Measurements from ENCODE around the gene ARL8A. TPM values are rescaled to one million over a fixed set of nuclear protein-coding genes. Genes with fewer than 3 reads are reported as not detected.
"Not testable (repeated sequence)": the region's sequence is repeated elsewhere in the genome, so short reads cannot be mapped to it uniquely, and the experiment has no call there.

ARL8A gene
- total RNA-seq, 4 donors from 2014 or later = 28.2 to 53.5 (median 49.8) TPM

GRCh38 chr1:202186327-202186726 is 41.8 kb upstream of the ARL8A start:
- intact Hi-C loops (cut with DNase I; ENCODE audit: low total_unique reads) = no loop called here
- Histone ChIP-seq H3K4me1 (no peaks in the 10 kb centered on the region), H3K27ac (no peak overlapping the region), H3K9me3 (no peaks in the 10 kb centered on the region), H3K4me3 (no peak overlapping the region), H3K36me3 (no peaks in the 10 kb centered on the region), H3K27me3 (no peaks in the 10 kb centered on the region)
- ATAC-seq = no peak
- DNase-seq = no peak
- in situ Hi-C loops (cut with MboI; ENCODE audit: low sequenced_read_pairs in 4 of 4) = loop anchor here in 3 of 4 donors (10.0 kb wide), 2 partner anchors 528 to 538 kb away; partner anchors contain the start of gene SYT2 (in 2 of the 3)
- no peak for TF ChIP-seq POLR2A (IDR thresholded peaks at IDR 0.05)
- TF ChIP-seq, protein P1, sequence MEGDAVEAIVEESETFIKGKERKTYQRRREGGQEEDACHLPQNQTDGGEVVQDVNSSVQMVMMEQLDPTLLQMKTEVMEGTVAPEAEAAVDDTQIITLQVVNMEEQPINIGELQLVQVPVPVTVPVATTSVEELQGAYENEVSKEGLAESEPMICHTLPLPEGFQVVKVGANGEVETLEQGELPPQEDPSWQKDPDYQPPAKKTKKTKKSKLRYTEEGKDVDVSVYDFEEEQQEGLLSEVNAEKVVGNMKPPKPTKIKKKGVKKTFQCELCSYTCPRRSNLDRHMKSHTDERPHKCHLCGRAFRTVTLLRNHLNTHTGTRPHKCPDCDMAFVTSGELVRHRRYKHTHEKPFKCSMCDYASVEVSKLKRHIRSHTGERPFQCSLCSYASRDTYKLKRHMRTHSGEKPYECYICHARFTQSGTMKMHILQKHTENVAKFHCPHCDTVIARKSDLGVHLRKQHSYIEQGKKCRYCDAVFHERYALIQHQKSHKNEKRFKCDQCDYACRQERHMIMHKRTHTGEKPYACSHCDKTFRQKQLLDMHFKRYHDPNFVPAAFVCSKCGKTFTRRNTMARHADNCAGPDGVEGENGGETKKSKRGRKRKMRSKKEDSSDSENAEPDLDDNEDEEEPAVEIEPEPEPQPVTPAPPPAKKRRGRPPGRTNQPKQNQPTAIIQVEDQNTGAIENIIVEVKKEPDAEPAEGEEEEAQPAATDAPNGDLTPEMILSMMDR (IDR thresholded peaks at IDR 0.05 in 4 of 5, conservative IDR thresholded peaks at IDR 0.05 in 1 of 5) = no peak

- no peaks in the 10 kb centered on the region for H3K4me1 ChIP-seq
- TF ChIP-seq, protein P1 (IDR thresholded peaks at IDR 0.05 in 4 of 5, conservative IDR thresholded peaks at IDR 0.05 in 1 of 5) = peak; percentile 25 to 90 (median 68)
- no peak for TF ChIP-seq POLR2A (IDR thresholded peaks at IDR 0.05)
- no peaks in the 10 kb centered on the region for H3K36me3 ChIP-seq
- H3K27me3 ChIP-seq = no peaks in the 10 kb centered on the region
- no peaks in the 10 kb centered on the region for H3K9me3 ChIP-seq
- in situ Hi-C loops (cut with MboI; ENCODE audit: low sequenced_read_pairs in 4 of 4) (loop anchor here in 3 of 4 donors (10.0 kb wide), 2 partner anchors 530 to 540 kb away; partner anchors contain the start of gene SYT2 (in 2 of the 3)), intact Hi-C loops (cut with DNase I; ENCODE audit: low total_unique reads) (no loop called here)
- H3K4me3 ChIP-seq = no peak overlapping the region
- DNase-seq (peak; percentile 35 to 62), ATAC-seq (peak; percentile 66 to 68)
- no peak overlapping the region for H3K27ac ChIP-seq
Observed at GRCh38 chr1:202184750-202185460, 40.4 kb upstream of the ARL8A start.

DNA sequence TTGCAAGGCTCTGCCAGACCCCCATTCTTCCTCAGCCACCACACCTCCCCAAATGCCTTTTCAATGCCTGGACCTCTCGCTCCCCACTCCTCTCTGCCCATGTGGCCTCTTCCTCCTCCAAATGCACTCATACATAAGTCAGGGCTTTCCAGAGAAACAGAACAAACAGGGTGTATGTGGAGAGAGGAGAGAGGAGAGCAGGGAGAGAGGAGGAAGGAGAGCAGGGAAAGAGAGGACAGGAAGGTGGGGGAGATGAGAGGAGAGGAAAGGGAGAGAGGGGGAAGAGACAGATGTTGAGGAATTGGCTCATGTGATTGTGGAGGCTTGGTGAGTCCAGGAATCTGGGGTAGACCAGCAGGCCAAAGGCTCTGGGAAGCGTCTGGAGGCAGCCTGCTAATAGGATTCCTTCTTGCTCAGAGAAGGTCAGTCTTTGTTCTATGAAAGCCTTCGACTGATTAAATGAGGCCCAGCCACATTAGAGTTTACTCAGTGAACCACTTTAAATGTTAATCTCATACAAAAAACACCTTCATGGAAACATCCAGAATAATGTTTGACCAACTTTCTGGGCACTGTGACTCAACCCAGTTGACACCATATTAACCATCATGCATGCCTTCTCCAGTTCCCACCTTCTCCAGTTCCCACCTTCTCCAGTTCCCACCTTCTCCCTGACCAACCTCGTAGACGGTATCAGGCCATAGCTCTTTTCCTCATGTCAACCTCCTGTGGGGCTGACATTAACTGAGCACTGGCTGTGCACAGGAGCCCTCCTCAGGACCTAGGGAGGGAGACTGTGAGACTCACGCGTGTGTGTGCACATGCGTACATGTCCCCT is 37.7 kb upstream of the ARL8A start:
- DNase-seq (no peak), ATAC-seq (no peak)
- no peaks in the 10 kb centered on the region for H3K9me3 ChIP-seq
- H3K4me3 ChIP-seq = no peak overlapping the region
- intact Hi-C loops (cut with DNase I; ENCODE audit: low total_unique reads) = no loop called here
- no peaks in the 10 kb centered on the region for H3K4me1 ChIP-seq
- no peak overlapping the region for H3K27ac ChIP-seq
- TF ChIP-seq POLR2A (IDR thresholded peaks at IDR 0.05) = no peak
- TF ChIP-seq, protein P1 (IDR thresholded peaks at IDR 0.05 in 4 of 5, conservative IDR thresholded peaks at IDR 0.05 in 1 of 5) = no peak
- no peaks in the 10 kb centered on the region for H3K36me3 ChIP-seq
- no peaks in the 10 kb centered on the region for H3K27me3 ChIP-seq
- in situ Hi-C loops (cut with MboI; ENCODE audit: low sequenced_read_pairs in 4 of 4) = loop anchor here in 3 of 4 donors (10.0 kb wide), 2 partner anchors 533 to 543 kb away; partner anchors contain the start of gene SYT2 (in 2 of the 3)

GRCh38 chr1:202181586-202181985 is 37.0 kb upstream of the ARL8A start:
- H3K27ac ChIP-seq = no peak overlapping the region
- in situ Hi-C loops (cut with MboI; ENCODE audit: low sequenced_read_pairs in 4 of 4) (loop anchor here in 3 of 4 donors (10.0 kb wide), 2 partner anchors 533 to 543 kb away; partner anchors contain the start of gene SYT2 (in 2 of the 3)), intact Hi-C loops (cut with DNase I; ENCODE audit: low total_unique reads) (no loop called here)
- H3K27me3 ChIP-seq = no peaks in the 10 kb centered on the region
- no peaks in the 10 kb centered on the region for H3K9me3 ChIP-seq
- no peaks in the 10 kb centered on the region for H3K4me1 ChIP-seq
- no peak for TF ChIP-seq POLR2A (IDR thresholded peaks at IDR 0.05)
- TF ChIP-seq, protein P1 (IDR thresholded peaks at IDR 0.05 in 4 of 5, conservative IDR thresholded peaks at IDR 0.05 in 1 of 5) = no peak
- DNase-seq = no peak
- no peak for ATAC-seq
- H3K36me3 ChIP-seq = no peaks in the 10 kb centered on the region
- no peak overlapping the region for H3K4me3 ChIP-seq

DNA sequence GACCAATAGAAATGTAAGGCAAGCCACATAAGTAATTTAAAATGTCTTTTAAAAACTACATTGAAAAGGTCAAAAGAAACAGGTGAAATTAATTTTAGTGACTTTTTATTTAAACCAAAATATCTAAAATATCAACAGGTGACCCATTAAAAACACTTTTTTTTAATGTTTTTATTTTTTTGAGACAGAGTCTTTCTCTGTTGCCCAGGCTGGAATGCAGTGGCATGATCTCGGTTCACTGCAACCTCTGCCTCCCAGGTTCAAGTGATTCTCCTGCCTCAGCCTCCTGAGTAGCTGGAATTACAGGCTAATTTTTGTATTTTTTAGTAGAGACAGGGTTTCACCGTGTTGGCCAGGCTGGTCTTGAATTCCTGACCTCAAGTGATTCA is 36.2 kb upstream of the ARL8A start:
- H3K27me3 ChIP-seq; H3K4me1 ChIP-seq; ATAC-seq; H3K4me3 ChIP-seq; H3K27ac ChIP-seq; H3K9me3 ChIP-seq; H3K36me3 ChIP-seq; DNase-seq; intact Hi-C loops (cut with DNase I; ENCODE audit: low total_unique reads): not testable (repeated sequence)
- in situ Hi-C loops (cut with MboI; ENCODE audit: low sequenced_read_pairs in 4 of 4) = loop anchor here in 3 of 4 donors (10.0 kb wide), 2 partner anchors 534 to 544 kb away; partner anchors contain the start of gene SYT2 (in 2 of the 3)

Data from gastrocnemius medialis (tissue), 4 donors.